SU-DHL-6 (cell line): ENCODE measurements around the gene LRRFIP1.

ENCODE experiments used
- CTCF ChIP-seq: fragments of 200-600 bp; sonication (generic); IDR thresholded peaks from one replicate; pipeline ENCODE4 v1.5.1; 2017; ENCODE audit warnings: antibody characterized with exemption, mild to moderate bottlenecking, low read length, moderate library complexity; ENCODE audit not compliant: insufficient read depth, poor library complexity, severe bottlenecking
- EZH2phosphoT487 ChIP-seq: fragments of 200-600 bp; sonication (generic), shearing (Covaris generic); conservative IDR thresholded peaks from 2 replicates; pipeline ENCODE4 v1.6.1; 2018; ENCODE audit warnings: mild to moderate bottlenecking, antibody characterized with exemption, low read length, moderate library complexity, mixed read lengths

GRCh38 chr2:237598468-237599208 lies 28.7 kb upstream of the LRRFIP1 start:
- TF ChIP-seq CTCF (no peak), EZH2phosphoT487 (no peak)
